GM23338 (cell line): ENCODE data around the gene OTOS. TPM values are rescaled to one million over a fixed set of nuclear protein-coding genes. Genes with fewer than 3 reads are reported as not detected.
A peak's percentile ranks its signal among the peaks of the same experiment; 100 is the strongest.

ENCODE experiments used
- ATAC-seq: fragments of 200-7000 bp; cut with Tn5 transposase; 3 replicates; pipeline ENCODE4 v1.9.1; 2020
- DNase-seq: peaks from one replicate; pipeline ENCODE4 v3.0.0-alpha.2; 2015; ENCODE audit warnings: low spot score
- H2AFZ ChIP-seq: fragments of 200-600 bp; sonication (generic); 2 replicates; pipeline ENCODE4 v1.8.0; 2016; ENCODE audit warnings: antibody characterized with exemption, mild to moderate bottlenecking, moderate library complexity
- H3F3A ChIP-seq: fragments of 200-600 bp; sonication (generic); replicated peaks from 2 replicates; pipeline ENCODE4 v1.8.0; 2017; ENCODE audit warnings: antibody characterized with exemption, mixed run types, low read depth
- H3K27ac ChIP-seq: fragments of 200-600 bp; sonication (generic); 2 replicates; pipeline ENCODE4 v1.6.1; 2016; ENCODE audit warnings: low read depth
- H3K27me3 ChIP-seq: fragments of 200-600 bp; sonication (generic); 2 replicates; pipeline ENCODE4 v1.8.0; 2016; ENCODE audit warnings: mild to moderate bottlenecking, mixed run types, moderate library complexity; ENCODE audit not compliant: insufficient read depth
- H3K36me3 ChIP-seq: fragments of 200-600 bp; sonication (generic); 2 replicates; pipeline ENCODE4 v1.8.0; 2016; ENCODE audit warnings: mild to moderate bottlenecking; ENCODE audit not compliant: insufficient read depth
- H3K4me1 ChIP-seq: fragments of 200-600 bp; sonication (generic); 2 replicates; pipeline ENCODE4 v1.8.0; 2016; ENCODE audit warnings: mild to moderate bottlenecking, moderate library complexity; ENCODE audit not compliant: insufficient read depth
- H3K4me2 ChIP-seq: fragments of 200-600 bp; sonication (generic); 2 replicates; pipeline ENCODE4 v1.7.1; 2017; ENCODE audit warnings: mixed run types
- H3K4me3 ChIP-seq: fragments of 200-600 bp; sonication (generic); 2 replicates; pipeline ENCODE4 v1.6.1; 2016; ENCODE audit warnings: mixed run types
- H3K79me2 ChIP-seq: fragments of 200-600 bp; sonication (generic); replicated peaks from 2 replicates; pipeline ENCODE4 v1.8.0; 2017; ENCODE audit warnings: mild to moderate bottlenecking; ENCODE audit not compliant: insufficient read depth
- H3K9me2 ChIP-seq: fragments of 200-600 bp; sonication (generic); 2 replicates; pipeline ENCODE4 v1.8.0; 2017; ENCODE audit not compliant: insufficient read depth
- H4K20me1 ChIP-seq: fragments of 200-600 bp; sonication (generic); replicated peaks from 2 replicates; pipeline ENCODE4 v1.8.0; 2017; ENCODE audit warnings: mild to moderate bottlenecking; ENCODE audit not compliant: insufficient read depth
- H3K27ac Mint-ChIP-seq: 2 replicates; pipeline ENCODE4 v1.8.0; 2020; ENCODE audit warnings: inconsistent platforms, mild to moderate bottlenecking, moderate library complexity, mixed read lengths
- H3K27me3 Mint-ChIP-seq: 3 replicates; pipeline ENCODE4 v1.8.0; 2022; ENCODE audit warnings: low read depth, mild to moderate bottlenecking, moderate library complexity, mixed read lengths, inconsistent platforms; ENCODE audit not compliant: insufficient read depth, poor library complexity
- H3K36me3 Mint-ChIP-seq: 3 replicates; pipeline ENCODE4 v1.8.0; 2021; ENCODE audit warnings: low read depth, mild to moderate bottlenecking, inconsistent platforms, moderate library complexity, mixed read lengths
- H3K4me1 Mint-ChIP-seq: 3 replicates; pipeline ENCODE4 v1.8.0; 2020; ENCODE audit warnings: mild to moderate bottlenecking, inconsistent platforms, mixed read lengths
- H3K4me3 Mint-ChIP-seq: 3 replicates; pipeline ENCODE4 v1.8.0; 2021; ENCODE audit warnings: moderate library complexity, mild to moderate bottlenecking, inconsistent platforms, mixed read lengths
- H3K9me3 Mint-ChIP-seq: 3 replicates; pipeline ENCODE4 v1.8.0; 2020; ENCODE audit warnings: moderate library complexity, mild to moderate bottlenecking, inconsistent platforms, mixed read lengths
- CREB1 ChIP-seq: fragments of 250-450 bp; sonication (Bioruptor Pico); IDR thresholded peaks from 2 replicates; pipeline ENCODE4 v1.5.0; 2020; ENCODE audit warnings: low read depth, mild to moderate bottlenecking, moderate library complexity
- ETS1 ChIP-seq: IDR thresholded peaks from 2 replicates; pipeline ENCODE4 v1.6.1; 2016; ENCODE audit warnings: antibody characterized with exemption
- EZH2 ChIP-seq: fragments of 200-600 bp; sonication (generic); IDR thresholded peaks from one replicate; pipeline ENCODE4 v1.8.0; 2017; ENCODE audit warnings: antibody characterized with exemption, mild to moderate bottlenecking, low read depth; ENCODE audit not compliant: unreplicated experiment
- EZH2phosphoT487 ChIP-seq: fragments of 200-600 bp; sonication (generic); IDR thresholded peaks from one replicate; pipeline ENCODE4 v1.8.1; 2018; ENCODE audit warnings: antibody characterized with exemption; ENCODE audit not compliant: unreplicated experiment
- NANOG ChIP-seq: IDR thresholded peaks from 2 replicates; pipeline ENCODE4 v1.6.1; 2016; ENCODE audit warnings: antibody characterized with exemption, borderline replicate concordance
- ZNF114 ChIP-seq: fragments of 250-450 bp; sonication (Bioruptor Pico); IDR thresholded peaks from 2 replicates; pipeline ENCODE4 v1.5.0; 2020; ENCODE audit warnings: mild to moderate bottlenecking, moderate library complexity
- ZNF331 ChIP-seq: fragments of 250-450 bp; sonication (Bioruptor Pico); IDR thresholded peaks from 2 replicates; pipeline ENCODE4 v1.5.0; 2020; ENCODE audit warnings: low read depth, mild to moderate bottlenecking, moderate library complexity
- ZNF462 ChIP-seq: fragments of 250-450 bp; sonication (Bioruptor Pico); IDR thresholded peaks from 2 replicates; pipeline ENCODE4 v1.5.0; 2020; ENCODE audit warnings: mild to moderate bottlenecking, moderate library complexity
- polyA plus RNA-seq: library from polyadenylated mRNA; unstranded; fragments of >200 nt; fragmentation: Nextera tagmentation; extraction: Ambion mirVana; gene quantifications from 2 replicates; pipeline ENCODE4 v1.2.1, GENCODE V29; 2016
- total RNA-seq: library from RNA; depleted of rRNA; stranded (reverse); fragments of >200 nt; shearing (Covaris generic); gene quantifications from 2 replicates; pipeline ENCODE4 v1.2.3, GENCODE V29; 2014

Gene OTOS
- total and polyA plus RNA-seq, 2 experiments from 2014 or later, result 0.40 TPM; not detected in 1

- Histone ChIP-seq H3K36me3 (no peaks in the 10 kb centered on the region), H3K79me2 (no peaks in the 10 kb centered on the region; the same call in 1 of the 2 replicates), H3K4me1 (peaks cover 16% of the 10 kb centered on the region), H3F3A (no peaks in the 10 kb centered on the region), H3K4me2 (no peak overlapping the region; the same call in 1 of the 2 replicates), H3K27me3 (no peaks in the 10 kb centered on the region), H3K27ac (no peak overlapping the region), H2AFZ (peak overlapping the region; percentile 43; the same call in 1 of the 2 replicates), H3K9me2 (no peaks in the 10 kb centered on the region), H4K20me1 (no peaks in the 10 kb centered on the region), H3K4me3 (no peak overlapping the region)
- Mint-ChIP-seq H3K27me3 (peaks cover 12% of the 10 kb centered on the region), H3K4me1 (peaks cover 23% of the 10 kb centered on the region), H3K9me3 (no peaks in the 10 kb centered on the region), H3K36me3 (no peaks in the 10 kb centered on the region), H3K4me3 (no peak overlapping the region), H3K27ac (no peak overlapping the region)
- TF ChIP-seq EZH2phosphoT487 (no peak), ZNF331 (CRISPR knock-in tag) (no peak), NANOG (no peak), EZH2 (no peak), ETS1 (no peak), ZNF114 (CRISPR knock-in tag) (no peak), CREB1 (no peak)
- ATAC-seq (no peak), DNase-seq (no peak)
Measured at GRCh38 chr2:240140920-240141319, 462 bp upstream of the OTOS start.

- Histone ChIP-seq H3K4me3 (no peak overlapping the region), H3K9me2 (no peaks in the 10 kb centered on the region), H3K27me3 (no peaks in the 10 kb centered on the region), H3K4me2 (peak overlapping the region; percentile 62), H3F3A (no peaks in the 10 kb centered on the region), H3K4me1 (peaks cover 16% of the 10 kb centered on the region), H3K27ac (no peak overlapping the region), H4K20me1 (peaks cover 6% of the 10 kb centered on the region), H3K36me3 (no peaks in the 10 kb centered on the region), H3K79me2 (peaks cover 10% of the 10 kb centered on the region), H2AFZ (peak overlapping the region; percentile 91)
- H3K9me3 Mint-ChIP-seq, result peaks cover 4% of the 10 kb centered on the region; the same call in 1 of the 3 replicates
- H3K27me3 Mint-ChIP-seq, result peaks cover 14% of the 10 kb centered on the region
- peaks cover 6% of the 10 kb centered on the region; the same call in 1 of the 3 replicates for H3K36me3 Mint-ChIP-seq
- ATAC-seq (peak; percentile 22), DNase-seq (peak; percentile 64)
- no peak overlapping the region for H3K27ac Mint-ChIP-seq
- H3K4me1 Mint-ChIP-seq, result peaks cover 32% of the 10 kb centered on the region
- H3K4me3 Mint-ChIP-seq, result no peak overlapping the region
- TF ChIP-seq CREB1 (no peak), NANOG (no peak), ZNF114 (CRISPR knock-in tag) (no peak), EZH2 (no peak), ZNF462 (no peak), ETS1 (no peak)
Measured at GRCh38 chr2:240139666-240140393, 628 bp downstream of the OTOS start.
